GM19351 (cell line): ENCODE measurements around the gene DRGX.

Experiments
- ATAC-seq: cut with Tn5 transposase; IDR thresholded peaks from one replicate; pipeline ENCODE4 v1.9.1; 2021; ENCODE audit warnings: mild to moderate bottlenecking, moderate library complexity; ENCODE audit not compliant: unreplicated experiment

Gene DRGX

GRCh38 chr10:49395741-49396665 is at the start of gene DRGX:
DRGX (minus strand) TSS chr10:49396089; CDS start chr10:49395440, 649 bp downstream.
- ATAC-seq, result no peak

DNA sequence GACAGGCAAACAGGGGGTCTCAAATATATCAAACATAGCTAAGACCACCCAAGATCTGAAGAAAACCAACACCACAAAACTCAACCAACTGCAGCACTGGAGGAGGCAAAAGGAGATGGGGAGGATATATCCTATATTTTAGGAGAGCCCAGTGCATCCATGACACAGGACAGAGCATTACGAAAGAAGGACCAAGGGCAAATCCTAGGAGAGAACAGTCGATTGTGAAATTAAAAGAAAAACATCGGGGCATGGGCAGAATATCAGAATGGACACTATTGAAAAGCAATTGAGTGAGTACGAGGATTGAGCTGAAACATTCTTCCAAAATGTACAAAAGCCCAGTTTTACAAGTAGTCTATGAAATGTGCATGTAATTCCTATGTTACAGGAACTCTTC is 48.5 kb upstream of the DRGX start:
- ATAC-seq, result no peak

DNA sequence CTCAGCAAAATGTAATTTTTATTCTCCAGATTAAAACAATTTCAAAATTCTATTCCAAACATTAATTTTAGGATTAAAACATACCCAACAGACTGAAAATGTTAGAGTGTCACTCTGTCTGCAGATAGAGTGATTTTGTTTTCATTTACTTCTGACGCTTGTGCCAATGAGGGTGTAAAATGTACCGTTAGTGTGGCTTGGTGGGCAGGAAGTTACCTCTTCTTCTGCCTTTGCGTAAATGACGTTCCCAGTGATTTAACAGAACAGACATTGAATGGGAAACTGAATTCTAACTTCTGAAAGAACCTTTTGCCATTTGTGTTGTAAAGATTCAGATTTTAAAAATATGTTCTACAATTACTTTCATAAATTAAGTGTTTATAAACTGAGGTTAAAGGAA is 47.0 kb upstream of the DRGX start:
- ATAC-seq, result no peak

GRCh38 chr10:49441488-49442476 is 45.9 kb upstream of the DRGX start:
- no peak for ATAC-seq

DNA sequence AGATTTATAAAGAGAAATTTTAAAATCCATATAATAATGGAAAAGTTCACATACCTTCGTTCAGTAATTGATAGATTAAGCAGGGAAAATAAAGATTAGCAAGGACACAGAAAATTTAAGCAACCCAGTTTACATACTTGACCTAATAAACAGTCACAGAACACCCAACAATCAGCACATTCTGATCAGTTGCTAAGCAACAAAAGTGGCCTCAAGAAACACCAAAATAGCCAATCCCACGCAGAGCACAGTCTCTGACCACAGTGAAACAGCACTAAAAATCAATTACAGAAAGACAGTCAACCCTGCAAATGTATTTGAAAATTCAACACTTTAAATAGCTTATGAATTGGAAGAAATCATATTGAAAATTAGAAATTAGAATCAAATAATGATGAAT is 39.3 kb upstream of the DRGX start:
- no peak for ATAC-seq

DNA sequence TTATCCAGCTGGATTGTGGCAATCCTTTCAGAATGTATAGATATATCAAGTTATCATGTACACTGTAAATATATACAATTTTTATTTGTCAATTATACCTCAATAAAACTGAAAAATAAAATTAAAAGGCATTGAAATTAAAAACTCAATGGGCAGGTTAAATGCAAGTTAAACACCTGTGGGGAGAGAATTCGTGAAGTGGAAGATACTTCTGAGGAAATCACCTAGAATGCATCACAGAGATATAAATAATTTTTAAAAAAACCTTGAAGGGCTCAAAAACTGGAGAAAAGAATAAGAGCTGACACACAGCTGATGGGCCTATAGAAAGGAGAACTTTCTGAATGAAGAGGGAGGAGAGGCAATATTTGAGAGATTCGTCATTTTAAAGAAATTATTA is 37.2 kb upstream of the DRGX start:
- no peak for ATAC-seq

DNA sequence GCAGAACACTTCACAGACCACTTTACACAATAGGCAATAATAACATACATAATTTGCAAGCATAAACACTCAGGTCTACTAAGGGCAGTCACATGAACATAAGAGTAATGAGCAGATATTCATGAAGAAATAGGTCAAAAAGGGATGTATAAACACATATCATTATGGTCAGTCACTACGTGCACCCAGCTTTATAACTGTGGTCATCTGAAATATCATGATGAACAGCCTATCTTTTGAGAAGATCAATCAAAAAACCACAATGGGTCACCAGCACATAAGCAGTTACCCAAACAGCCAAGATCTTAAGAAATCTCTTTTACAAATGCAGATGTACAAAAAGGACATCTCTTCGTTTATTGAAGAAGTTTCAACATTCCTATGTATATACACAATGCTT is 35.5 kb upstream of the DRGX start:
- ATAC-seq, result no peak

DNA sequence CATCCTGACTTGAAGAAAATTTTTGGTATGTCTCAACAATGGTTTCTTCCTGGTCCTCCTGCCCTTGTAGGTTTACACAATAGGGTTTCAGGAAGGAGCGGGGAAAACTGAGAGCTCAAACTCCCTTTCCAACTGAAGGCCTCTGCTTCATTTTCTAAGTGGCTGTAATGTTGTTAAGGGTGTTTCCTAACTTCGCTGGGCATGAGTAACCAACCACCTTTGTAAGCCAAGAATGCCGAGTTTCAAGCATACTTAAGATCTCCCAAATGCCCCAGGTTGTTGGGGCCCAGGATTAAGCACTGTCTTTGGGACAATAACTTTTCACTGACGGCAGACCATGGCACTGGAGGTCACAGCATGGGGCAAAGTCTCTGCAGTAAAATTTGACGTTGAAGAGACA is 33.6 kb upstream of the DRGX start:
- ATAC-seq, result no peak

GRCh38 chr10:49426490-49427360 is 30.8 kb upstream of the DRGX start:
- no peak for ATAC-seq

- ATAC-seq, result no peak
Measured at GRCh38 chr10:49419005-49419404, 23.1 kb upstream of the DRGX start.

DNA sequence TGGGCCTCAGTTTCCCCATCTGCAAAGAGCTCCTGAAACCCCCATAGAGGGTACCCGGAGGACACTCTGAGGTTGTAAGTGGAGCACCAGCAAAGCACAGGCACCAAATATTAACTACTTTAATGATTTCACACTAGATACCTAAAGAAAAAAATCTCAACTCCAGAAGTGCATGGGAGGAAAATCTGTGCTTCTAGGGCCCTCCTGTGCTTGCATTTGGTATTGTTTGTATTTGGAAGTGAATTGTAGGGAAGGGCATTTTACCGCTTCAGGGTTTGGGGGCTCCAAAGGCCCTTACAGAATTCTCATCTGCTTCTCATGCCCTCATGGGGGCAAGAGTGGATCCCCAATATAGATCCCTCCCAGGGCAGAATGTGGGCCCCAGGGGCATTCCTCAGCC is 22.4 kb upstream of the DRGX start:
- no peak for ATAC-seq

- ATAC-seq, result no peak
Measured at GRCh38 chr10:49418053-49418326, 22.1 kb upstream of the DRGX start.

GRCh38 chr10:49417311-49418052 is 21.6 kb upstream of the DRGX start:
- ATAC-seq, result no peak

GRCh38 chr10:49415846-49416245 is 20.0 kb upstream of the DRGX start:
- no peak for ATAC-seq

DNA sequence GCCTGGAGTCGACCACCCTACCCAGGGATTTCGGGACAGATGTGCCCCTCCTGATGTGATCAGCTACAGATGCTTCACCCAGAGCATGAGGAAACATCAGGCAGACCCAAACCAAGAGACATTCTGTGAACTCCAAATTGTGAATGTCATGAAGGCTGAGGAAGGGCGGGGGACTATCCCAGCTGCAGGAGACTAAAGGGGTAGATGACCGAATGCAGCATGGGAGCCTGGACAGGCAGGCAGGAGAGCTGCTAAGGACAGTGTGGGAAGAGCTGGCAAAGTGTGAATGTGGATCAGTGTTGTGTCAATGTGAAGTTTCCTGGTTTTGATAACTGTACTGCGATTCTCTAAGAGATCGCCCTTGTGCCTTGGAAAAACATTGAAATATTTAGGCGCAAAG is 19.2 kb upstream of the DRGX start:
- no peak for ATAC-seq

- ATAC-seq, result no peak
Measured at GRCh38 chr10:49414496-49414895, 18.6 kb upstream of the DRGX start.

DNA sequence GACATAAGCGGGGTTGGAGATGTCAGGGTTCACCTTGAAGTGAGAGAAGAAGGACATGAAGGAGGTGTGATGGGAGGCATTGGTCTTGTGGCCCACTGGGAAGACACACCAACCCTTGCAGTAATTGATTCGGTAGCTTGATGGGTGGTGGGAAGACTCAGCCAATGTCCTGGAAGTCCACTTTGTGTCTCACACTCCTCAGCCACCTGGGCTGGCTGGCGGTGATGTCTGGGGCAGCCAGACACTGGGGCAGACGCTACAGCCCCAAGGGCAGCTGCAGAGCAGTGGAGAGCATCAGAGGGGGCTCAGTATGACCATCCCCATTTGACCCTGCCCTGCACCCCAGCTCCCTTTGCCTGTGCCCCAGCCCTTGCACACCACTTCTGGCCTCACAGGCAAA is 16.7 kb upstream of the DRGX start:
- no peak for ATAC-seq

DNA sequence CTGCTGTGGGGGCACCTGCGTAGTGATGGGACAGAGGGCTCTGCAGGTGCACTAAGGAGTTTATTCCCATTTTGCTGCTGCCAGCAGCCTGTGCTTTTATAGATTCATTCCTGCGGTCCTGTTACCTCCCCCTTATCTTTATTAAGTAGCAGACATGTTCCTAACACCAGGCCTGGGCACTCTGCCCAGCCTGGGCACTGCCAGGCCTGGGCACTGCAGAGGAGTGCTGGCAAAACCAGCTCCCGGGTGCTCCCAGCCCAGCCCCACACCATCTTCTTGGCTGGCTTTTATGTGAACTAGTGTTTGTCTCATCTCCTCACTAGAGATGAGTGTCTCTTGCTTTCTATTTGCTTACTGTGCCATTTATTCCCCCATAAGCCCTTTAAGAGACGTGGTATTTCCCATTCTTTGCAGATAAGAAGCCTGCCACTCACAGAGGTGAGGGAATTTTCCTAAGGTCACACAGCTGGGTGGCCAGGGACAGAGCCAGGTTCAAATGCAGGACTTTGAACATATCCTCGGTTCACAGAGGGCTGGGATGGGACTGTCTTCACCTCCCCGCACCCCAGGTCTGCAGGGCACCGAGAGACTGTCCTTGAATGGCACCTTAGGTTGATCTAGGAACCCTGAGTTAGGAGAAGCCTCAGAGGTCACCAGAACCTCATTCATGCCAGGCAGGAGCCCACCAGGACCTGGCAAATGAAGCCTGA is 14.6 kb upstream of the DRGX start:
- ATAC-seq, result no peak

GRCh38 chr10:49409755-49410154 is 13.9 kb upstream of the DRGX start:
- ATAC-seq, result no peak
